GM15510 (cell line): ENCODE measurements around the gene CAMSAP1.

Source experiments
- POLR2A ChIP-seq: IDR thresholded peaks from 3 replicates; pipeline ENCODE4 v1.6.1; 2011; ENCODE audit warnings: borderline replicate concordance; ENCODE audit not compliant: insufficient read length; ENCODE audit errors: extremely low read depth

Gene CAMSAP1

DNA sequence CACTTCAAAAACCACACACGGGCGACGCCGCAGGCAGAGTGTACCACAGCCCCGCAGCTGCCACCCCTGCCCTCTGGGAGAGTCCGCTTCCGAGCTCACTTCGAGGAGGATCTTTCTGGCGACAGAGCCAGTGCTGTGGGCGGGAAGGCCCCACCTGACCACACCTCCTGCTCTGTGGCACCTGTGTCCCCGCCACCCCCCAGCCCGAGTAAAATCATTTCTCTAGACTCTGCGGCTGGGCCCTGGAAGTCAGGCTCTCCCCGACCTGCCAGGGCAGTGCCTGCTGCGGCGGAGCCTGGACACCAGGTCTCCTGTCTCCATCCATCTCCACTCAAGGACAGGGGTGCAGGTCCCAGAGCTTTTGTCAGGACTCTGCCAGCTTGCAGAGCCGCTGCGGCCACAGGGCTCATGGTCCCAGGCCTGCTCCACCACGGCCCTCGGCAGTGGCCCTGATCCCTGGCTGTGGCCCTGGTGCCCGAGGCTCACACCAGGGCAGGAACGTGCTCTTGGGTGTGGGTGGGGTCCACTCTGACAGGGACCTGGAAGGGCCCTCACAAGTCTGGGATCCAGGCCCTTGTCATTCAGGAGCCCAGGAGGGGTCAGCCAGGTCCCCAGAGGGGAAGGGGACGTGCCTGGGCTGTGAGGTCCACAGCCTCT is 20.9 kb upstream of the CAMSAP1 start:
- no peak for TF ChIP-seq POLR2A

DNA sequence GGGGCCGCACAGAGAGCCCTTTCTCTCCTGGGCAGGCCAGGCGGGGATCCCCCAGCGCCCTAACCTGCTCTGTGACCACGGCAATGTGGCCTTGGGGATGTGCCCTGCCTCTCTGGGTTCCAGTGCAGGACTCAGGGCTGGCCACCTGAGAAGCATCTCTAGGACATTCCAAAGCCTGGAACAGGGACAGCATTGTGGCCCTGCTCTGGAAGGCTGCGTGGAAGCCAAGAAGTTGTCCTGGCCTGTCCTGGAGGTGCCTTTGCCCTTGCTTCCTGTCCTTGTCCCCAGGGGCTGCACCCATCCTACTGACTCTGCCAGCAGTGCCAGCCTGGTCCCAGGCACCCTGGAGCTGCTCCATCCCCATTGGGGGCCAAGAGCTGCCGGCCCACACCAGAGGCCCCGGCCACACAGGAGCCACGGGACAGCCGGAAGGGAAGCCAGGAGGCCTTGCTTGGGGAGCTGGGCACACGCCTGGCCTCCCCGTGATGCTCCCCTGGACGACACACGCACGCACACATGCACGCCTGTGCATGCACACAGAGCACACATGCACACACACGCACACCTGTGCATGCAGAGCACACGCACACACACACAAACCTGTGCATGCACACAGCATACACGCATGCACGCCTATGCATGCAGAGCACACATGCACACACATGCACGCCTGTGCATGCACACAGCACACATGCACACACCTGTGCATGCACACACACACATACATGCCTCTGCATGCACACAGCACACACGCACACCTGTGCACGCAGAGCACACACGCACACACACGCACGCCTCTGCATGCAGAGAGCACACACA is 20.1 kb upstream of the CAMSAP1 start:
- TF ChIP-seq POLR2A: no peak

DNA sequence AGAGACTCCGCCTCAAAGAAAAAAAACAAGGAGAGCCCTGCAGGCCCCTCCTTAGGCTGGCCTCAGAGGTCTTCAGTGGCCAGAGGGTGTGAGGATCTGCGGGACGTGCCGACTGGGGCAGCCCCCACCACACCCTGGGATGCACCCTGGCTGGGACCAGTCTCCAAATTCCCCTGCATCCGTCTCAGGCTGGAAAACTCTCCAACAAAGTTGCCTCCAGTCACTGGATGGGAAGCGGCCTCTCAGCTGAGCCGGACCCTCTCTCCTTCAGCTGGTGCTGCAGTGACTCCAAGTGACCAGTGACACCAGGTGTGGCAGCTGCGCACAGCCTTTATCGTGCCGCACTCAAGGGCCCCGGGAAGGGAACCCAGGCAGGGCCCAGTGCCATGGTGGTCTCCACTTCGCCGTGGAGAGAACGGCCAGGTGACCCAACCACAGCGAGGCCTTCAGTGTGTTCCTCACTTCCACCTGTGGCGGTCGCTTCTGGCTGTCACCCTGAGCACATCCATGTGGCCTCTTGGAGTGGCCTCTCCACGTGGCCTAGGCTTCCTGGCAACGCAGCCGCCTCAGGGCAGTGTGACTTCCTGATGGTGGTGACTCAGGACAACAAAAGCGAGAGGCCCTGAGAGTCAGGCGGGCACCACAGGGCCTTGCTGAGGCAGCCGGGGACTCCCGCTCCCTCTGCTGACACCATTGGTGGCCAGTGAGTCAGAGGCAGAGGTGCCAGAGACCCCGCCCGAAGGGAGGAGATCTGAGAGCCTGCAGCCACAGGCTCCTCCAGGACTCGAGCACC is 19.3 kb upstream of the CAMSAP1 start:
- no peak for TF ChIP-seq POLR2A

DNA sequence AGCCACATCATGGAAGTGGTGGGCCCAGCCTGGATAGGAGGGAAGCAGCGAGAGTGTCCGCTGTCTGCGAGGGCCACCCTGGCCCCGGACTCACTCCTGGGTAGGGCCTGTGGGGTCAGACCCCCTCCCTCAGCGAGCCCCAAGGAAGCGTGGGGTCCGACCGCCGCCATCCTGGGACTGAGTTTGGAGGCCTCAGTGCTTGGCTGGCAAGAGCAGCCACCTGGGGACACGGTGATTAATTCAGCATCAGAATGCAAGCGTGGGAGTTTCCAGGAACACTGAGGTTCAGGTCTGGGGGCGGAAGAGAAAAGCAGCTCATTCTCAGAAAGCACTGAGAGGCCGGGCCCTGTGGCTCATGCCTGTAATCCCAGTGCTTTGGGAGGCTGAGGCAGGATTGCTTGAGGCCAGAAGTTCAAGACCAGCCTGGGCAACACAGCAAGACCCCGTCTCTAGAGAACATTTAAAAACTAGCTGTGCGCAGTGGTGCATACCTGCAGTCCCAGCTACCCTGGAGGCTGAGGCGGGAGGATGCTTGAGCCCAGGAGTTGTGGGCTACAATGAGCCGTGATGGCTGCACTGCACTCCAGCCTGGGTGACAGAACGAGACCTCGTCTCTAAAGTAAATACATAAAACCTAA is 18.3 kb upstream of the CAMSAP1 start:
- no peak for TF ChIP-seq POLR2A

DNA sequence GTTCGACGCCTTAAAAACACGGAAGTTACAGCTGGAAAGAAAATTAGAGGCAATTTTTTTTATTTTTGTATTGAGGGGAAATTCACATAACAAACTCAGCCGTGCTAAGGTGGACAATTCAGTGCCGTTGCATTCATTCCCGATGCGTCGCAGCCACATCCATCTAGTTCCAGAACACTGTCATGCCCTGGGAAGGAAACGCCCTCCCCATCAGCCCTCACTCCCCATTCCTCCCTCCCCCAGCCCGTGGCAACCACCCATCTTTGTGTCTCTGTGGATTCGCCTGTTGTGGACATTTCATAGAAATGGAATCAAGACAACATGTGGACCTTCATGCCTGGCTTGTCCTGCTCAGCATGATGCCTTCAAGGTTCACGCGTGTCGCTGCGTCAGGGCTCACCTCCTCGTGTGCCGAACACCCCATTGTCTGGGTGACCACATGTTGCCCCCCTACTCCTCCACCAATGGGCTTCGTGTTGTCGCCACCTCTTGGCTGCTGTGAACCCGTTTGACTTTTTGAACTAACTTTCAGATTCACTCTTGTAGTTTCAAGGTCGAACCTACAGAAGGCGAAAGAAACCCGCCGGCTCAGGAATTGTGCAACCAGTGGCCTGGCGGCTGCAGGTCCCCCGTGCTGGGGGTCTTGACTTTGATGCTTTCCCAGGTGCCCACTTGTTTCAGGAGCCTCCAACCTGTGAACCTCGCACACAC is 17.4 kb upstream of the CAMSAP1 start:
- no peak for TF ChIP-seq POLR2A

DNA sequence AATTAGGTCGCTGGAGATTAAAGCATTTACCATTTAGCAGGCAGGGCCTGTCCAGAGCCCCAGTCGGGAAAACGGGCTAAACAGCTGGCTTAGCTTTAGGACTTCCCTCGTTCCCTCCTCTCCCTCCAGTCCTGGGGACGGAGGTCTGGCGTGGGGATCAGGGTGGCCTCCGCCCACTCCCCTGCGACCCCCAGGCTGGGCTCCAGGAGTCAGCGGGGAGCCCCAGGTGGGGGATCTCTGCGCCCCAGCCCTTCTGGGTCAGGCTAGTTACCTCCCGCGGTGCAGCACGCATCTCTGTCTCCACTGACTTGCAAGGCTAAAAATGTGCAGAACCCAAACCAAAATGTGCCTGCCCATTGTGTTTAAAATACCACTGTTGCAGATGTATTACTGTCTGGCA is 16.2 kb upstream of the CAMSAP1 start:
- TF ChIP-seq POLR2A: no peak

DNA sequence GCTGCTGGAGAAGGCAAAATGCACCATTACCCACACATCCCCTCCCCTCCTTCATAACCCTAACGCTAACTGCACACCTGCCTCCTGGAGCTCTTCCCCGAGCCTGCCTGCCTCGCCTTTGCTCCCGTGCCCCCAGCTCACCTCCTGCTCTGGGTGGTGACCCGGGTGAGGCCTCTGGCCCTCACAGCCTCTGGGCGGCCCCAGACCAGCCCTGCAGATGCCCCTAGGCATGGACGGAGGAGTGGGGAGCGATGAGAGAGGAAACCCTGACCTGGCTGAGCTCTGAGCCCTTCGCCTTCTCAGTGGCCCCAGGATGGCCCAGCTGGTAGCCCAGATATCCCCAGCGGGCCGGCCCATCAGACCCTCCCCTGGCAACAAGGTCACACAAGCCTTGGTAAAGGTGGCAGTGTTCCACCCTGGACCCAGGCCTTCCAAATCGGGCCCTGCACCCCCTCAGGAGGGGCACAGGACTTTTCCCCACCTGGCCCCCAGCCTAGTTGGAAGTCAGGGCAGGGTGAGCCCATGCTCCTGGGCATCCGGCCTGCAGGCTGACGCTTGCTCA is 14.5 kb upstream of the CAMSAP1 start:
- no peak for TF ChIP-seq POLR2A

DNA sequence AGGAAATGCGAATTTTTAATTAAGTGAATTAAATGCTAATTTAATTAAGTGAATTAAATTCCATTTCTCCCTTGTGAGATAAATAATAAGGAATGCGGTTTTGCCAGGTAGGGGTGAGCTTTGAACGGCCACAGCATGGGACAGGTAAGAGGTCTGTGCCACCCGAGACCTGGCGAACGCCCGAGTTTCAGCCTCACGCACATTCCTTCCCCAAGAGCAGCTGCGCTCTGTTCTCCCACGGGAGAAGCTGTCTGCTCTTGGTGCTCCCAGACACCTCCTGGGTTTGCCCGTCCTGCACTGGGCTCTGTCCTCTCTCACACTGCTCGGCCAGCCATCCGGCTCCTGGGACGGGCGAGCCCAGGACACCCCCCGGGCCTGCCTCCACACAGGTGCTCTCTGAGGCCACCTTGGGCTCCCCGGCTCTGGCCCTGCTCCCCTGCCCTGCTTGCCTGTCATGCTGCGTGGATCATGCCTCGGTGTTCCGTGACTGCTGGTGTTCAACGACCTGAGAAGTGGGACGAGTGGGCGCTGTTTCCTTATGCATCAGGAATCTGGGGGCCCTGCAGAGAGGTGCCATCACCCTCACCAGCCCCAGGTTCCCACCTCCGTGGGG is 13.7 kb upstream of the CAMSAP1 start:
- no peak for TF ChIP-seq POLR2A

DNA sequence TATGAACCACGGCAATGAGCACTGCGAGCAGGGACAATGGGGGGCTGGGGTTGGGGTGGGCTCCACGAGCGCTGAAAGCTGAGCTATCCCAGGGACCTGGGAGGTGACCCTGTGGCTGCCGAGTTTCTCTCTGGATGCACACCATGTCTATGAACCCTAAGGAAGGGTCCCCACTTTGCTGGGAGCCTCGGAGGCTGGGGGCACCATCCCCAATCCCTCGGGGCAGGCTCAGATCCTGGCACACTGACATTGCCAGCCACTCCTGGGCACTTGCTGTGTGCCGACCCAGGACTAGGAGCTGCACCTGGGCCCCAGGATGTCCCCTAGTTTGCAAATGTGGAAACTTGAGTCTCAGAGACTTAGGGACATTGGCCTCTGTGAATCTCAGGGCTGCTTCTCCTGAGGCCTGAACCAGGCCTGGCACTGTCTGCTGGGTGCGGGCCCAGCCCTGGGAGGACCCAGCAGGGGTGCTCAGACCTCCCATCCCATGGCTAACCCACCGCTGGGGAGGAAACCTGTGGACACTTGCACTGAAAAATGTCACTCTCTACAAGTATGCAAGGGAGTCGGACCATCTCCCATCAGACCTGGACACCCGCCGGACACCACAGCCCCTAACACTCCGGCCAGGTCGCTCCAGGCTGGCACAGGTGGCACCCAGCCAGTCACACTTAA is 13.0 kb upstream of the CAMSAP1 start:
- no peak for TF ChIP-seq POLR2A

DNA sequence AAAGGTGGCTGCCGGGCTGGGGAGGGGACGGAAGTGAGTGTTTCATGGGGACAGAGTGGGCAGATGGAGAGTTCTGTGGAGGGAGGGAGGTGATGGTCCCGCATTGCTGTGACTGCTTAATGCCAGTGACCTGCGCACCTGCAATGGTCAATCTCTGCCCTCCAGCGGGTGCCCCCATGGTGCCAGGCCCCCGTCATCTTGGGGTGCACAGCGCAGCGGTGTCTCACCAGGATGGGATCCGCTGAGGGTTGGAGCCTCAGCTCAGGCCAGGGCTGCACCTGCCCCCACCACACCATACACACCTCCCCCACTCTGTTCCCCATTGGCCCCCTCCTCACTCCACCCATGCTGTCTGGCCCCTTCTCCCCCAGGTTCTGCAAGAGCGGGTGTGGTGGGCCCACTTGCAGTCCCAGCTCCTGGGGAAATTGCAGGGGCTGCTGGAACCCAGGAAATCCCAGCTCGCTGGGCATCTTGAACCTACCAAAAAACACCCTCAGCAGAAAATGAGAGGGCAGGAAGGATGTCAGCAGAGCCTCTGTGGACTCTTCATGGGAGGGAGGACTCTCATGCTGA is 12.1 kb upstream of the CAMSAP1 start:
- TF ChIP-seq POLR2A: no peak

DNA sequence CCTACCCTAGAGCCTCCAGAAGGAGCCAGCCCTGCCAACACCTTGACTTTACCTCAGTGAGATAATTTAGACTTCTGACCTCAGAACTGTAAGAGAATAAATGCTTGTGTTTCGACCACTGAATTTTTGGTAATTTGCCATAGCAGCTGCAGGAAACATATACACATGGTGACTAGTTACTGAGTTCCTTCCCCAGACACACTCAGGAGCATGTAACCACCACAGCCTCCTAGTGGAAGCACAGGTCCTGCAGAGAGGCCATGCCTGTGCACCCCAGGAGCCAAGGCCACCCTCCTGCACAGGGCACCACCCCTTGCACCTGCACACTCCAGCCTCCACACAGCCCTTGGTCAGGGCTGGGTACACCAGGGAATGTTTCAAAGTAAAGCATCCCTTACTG is 7.6 kb upstream of the CAMSAP1 start:
- TF ChIP-seq POLR2A: no peak

DNA sequence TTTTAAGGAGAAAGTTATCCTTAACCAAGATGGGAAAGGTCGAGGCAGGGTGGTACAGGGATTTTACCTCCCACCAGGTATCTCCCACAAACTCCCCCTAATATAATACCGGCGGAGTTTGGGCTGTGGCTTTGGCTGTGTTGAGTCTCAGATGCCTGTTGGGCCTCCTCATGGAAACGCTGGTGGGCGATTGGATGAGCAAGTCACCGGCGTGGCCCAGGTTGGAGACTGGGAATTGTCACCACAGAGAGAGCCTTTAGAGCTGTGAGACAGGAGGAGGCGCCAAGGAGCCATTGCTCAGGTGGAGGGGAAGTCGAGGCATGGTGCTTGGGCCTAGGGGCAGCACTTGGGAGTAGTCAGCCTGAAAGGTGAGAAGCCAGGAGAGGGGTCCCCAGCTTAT is 3.4 kb upstream of the CAMSAP1 start:
- TF ChIP-seq POLR2A: no peak

DNA sequence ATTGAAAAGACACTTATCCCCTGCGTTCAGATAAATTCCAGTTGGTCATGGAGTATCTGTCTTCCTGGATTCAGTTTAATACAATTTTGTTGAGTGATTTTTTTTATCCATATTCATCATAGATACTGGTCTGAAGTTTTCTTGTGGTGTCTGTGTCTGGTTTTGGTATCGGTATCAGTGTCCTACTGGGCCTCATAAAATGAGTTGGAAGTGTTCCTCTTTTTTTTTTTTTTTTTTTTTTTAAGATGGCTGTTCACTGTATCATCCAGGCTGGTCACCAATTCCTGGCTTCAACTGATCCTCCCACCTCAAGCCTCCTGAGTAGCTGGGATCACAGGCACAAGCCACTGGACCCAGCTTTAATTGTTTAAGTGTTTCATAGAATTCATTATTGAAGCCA is 2.9 kb upstream of the CAMSAP1 start:
- no peak for TF ChIP-seq POLR2A

DNA sequence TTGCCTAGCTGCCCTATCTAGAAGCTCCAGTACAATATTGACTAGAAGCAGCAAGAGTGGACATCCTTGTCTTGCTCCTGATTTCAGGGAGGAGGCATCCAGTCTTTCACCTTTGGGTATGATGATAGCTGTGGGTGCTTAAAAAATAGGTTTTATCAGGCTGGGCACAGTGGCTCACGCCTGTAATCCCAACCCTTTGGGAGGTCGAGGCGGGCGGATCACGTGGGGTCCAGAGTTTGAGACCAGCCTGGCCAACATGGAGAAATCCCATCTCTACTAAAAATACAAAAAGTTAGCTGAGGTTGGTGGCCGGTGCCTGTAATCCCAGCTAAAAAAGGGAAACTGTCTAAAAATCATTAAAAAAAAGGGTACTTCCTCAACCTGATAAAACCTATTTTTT is 2.0 kb upstream of the CAMSAP1 start:
- TF ChIP-seq POLR2A: no peak

DNA sequence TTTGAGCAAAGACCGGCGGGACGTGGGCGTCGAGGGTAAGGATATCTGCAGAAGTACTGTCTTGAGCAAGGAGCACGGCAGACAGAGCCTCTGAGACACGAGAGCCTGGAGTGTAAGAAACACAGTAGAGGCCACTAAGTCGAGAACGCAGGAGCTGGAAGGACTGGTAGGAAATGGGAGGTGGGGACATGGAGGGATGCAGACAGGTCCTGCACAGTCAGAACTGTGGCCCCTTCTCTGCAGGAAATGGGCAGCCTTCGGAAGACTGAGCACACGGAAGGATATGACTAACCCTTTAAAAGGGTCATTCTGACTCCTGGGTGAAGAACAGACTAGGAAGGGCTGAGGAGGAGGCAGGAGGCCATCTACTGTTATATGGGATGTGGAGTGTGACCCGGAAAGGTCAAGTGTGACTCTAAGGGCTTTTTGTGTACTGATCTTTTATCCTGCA is 1.4 kb upstream of the CAMSAP1 start:
- TF ChIP-seq POLR2A: no peak
